CD4-positive, alpha-beta T cell treated with Interleukin-6 for 4 hours (primary cell): ENCODE data around the gene MOB3B.

Experiments
- DNase-seq: peaks from one replicate; pipeline ENCODE4 v3.0.0-alpha.2; 2020; ENCODE audit warnings: mixed read lengths

Gene MOB3B

GRCh38 chr9:27414220-27414761, 115.3 kb downstream of the MOB3B start:
- no peak for DNase-seq

GRCh38 chr9:27413511-27414219, 115.9 kb downstream of the MOB3B start:
- no peak for DNase-seq

GRCh38 chr9:27412963-27413362, 116.7 kb downstream of the MOB3B start:
- DNase-seq, result no peak

- DNase-seq, result no peak
Observed at GRCh38 chr9:27412081-27412480, 117.5 kb downstream of the MOB3B start.

- DNase-seq, result no peak
Observed at GRCh38 chr9:27408482-27408881, 121.1 kb downstream of the MOB3B start.

GRCh38 chr9:27408001-27408400, 121.6 kb downstream of the MOB3B start:
- DNase-seq, result no peak

GRCh38 chr9:27407491-27407890, 122.1 kb downstream of the MOB3B start:
- DNase-seq, result no peak

- no peak for DNase-seq
Observed at GRCh38 chr9:27404661-27405060, 125.0 kb downstream of the MOB3B start.

- no peak for DNase-seq
Observed at GRCh38 chr9:27402626-27403025, 127.0 kb downstream of the MOB3B start.

- DNase-seq, result no peak
Observed at GRCh38 chr9:27400334-27400880, 129.2 kb downstream of the MOB3B start.

GRCh38 chr9:27398982-27399653, 130.5 kb downstream of the MOB3B start:
- DNase-seq, result no peak

GRCh38 chr9:27396495-27396894, 133.1 kb downstream of the MOB3B start:
- DNase-seq, result no peak

- DNase-seq, result no peak
Observed at GRCh38 chr9:27395484-27395921, 134.1 kb downstream of the MOB3B start.

- no peak for DNase-seq
Observed at GRCh38 chr9:27394826-27395201, 134.8 kb downstream of the MOB3B start.

- no peak for DNase-seq
Observed at GRCh38 chr9:27394154-27394825, 135.3 kb downstream of the MOB3B start.

GRCh38 chr9:27393054-27393846, 136.4 kb downstream of the MOB3B start:
- DNase-seq, result no peak

GRCh38 chr9:27392451-27392850, 137.2 kb downstream of the MOB3B start:
- no peak for DNase-seq

GRCh38 chr9:27391040-27391895, 138.3 kb downstream of the MOB3B start:
- DNase-seq, result no peak

GRCh38 chr9:27388150-27388549, 141.5 kb downstream of the MOB3B start:
- DNase-seq, result no peak

- DNase-seq, result no peak
Observed at GRCh38 chr9:27387722-27388121, 141.9 kb downstream of the MOB3B start.

GRCh38 chr9:27386571-27387091, 143.0 kb downstream of the MOB3B start:
- no peak for DNase-seq
